K562 (cell line): ENCODE data around the gene TCF4. TPM values are rescaled to one million over a fixed set of nuclear protein-coding genes. Genes with fewer than 3 reads are reported as not detected.

Experiments used
- ATAC-seq: fragments of 200-7000 bp; cut with Tn5 transposase; 3 replicates; pipeline ENCODE4 v1.9.1; 2020; ENCODE audit warnings: moderate library complexity
- BruUV-seq: library from RNA; stranded (reverse); fragments of 400-500 nt; replicated peaks from 2 replicates; lab custom pipeline; 2021; lab: Mats Ljungman, UMichigan
- CTCF ChIA-PET: fragments of 300-600 bp; formaldehyde crosslinking; extraction: SDS; loops from one replicate; lab custom pipeline; 2021; ENCODE audit warnings: low intra/inter-chr PET ratio; lab: Yijun Ruan, JAX
- POLR2A ChIA-PET: fragments of 300-600, 350-650 bp; sonication (Branson Sonifier 250); formaldehyde crosslinking; extraction: SDS; loops from one replicate; lab custom pipeline; 2021; ENCODE audit warnings: antibody characterized with exemption, inconsistent platforms; lab: Yijun Ruan, JAX
- DNase-seq, 4 experiments: peaks; one replicate each; pipeline versions ENCODE4 v3.0.0 to v3.0.0-alpha.2; 2011 to 2018; ENCODE audit warnings: low spot score in 3 of 4, mixed read lengths in 3 of 4; ENCODE audit errors: extremely low read depth in 1 of 4
- FAIRE-seq: peaks from 2 replicates; lab custom pipeline; 2011; peaks lifted over from hg19 to GRCh38; lab: Jason Lieb, UNC
- H2AFZ ChIP-seq: 2 replicates; pipeline ENCODE4 v1.6.0; 2011; ENCODE audit warnings: low read depth, low read length, control low read depth, inconsistent platforms
- H3K27ac ChIP-seq: fragments of 200-600 bp; 3 replicates; pipeline ENCODE4 v1.8.0; 2011; ENCODE audit warnings: low read depth, mild to moderate bottlenecking, control low read depth, inconsistent platforms, low read length, moderate library complexity, mixed read lengths; ENCODE audit errors: extremely low read depth
- H3K27me3 ChIP-seq, 2 experiments: fragments of 300-600 bp in 1 of 2; 2 replicates in 1 of 2; 3 replicates in 1 of 2; pipeline versions ENCODE4 v1.6.0 to v1.8.0; 2011; ENCODE audit warnings: inconsistent platforms in 2 of 2, low read length in 2 of 2, mild to moderate bottlenecking in 1 of 2, mixed read lengths in 1 of 2, moderate library complexity in 1 of 2; ENCODE audit not compliant: control insufficient read depth in 2 of 2, insufficient read depth in 2 of 2
- H3K36me3 ChIP-seq: fragments of 300-600 bp; 3 replicates; pipeline ENCODE4 v1.8.0; 2011; ENCODE audit warnings: mild to moderate bottlenecking, low read length, inconsistent platforms; ENCODE audit not compliant: control insufficient read depth, insufficient read depth
- H3K4me1 ChIP-seq, 2 experiments: fragments of 200-600 bp in 1 of 2; replicated peaks in 1 of 2; 2 replicates in 1 of 2; 3 replicates in 1 of 2; pipeline versions ENCODE4 v1.5.1 to v1.8.0; 2011; ENCODE audit warnings: inconsistent platforms in 2 of 2, low read length in 2 of 2, mild to moderate bottlenecking in 1 of 2, mixed read lengths in 1 of 2, moderate library complexity in 1 of 2; ENCODE audit not compliant: control insufficient read depth in 2 of 2, insufficient read depth in 2 of 2
- H3K4me2 ChIP-seq: 2 replicates; pipeline ENCODE4 v1.6.1; 2011; ENCODE audit warnings: low read length, control low read depth, inconsistent platforms, mixed read lengths; ENCODE audit not compliant: insufficient read depth
- H3K4me3 ChIP-seq: fragments of 200-600 bp; sonication (generic), shearing (Covaris generic); 2 replicates; pipeline ENCODE4 v1.5.1; 2016; ENCODE audit warnings: control low read depth, inconsistent platforms
- H3K79me2 ChIP-seq: fragments of 200-600 bp; 3 replicates; pipeline ENCODE4 v1.8.0; 2011; ENCODE audit warnings: low read length, inconsistent platforms; ENCODE audit not compliant: control insufficient read depth, insufficient read depth
- H3K9ac ChIP-seq, 2 experiments: 2 replicates each; pipeline versions ENCODE4 v1.6.0 to v1.6.1; 2011; ENCODE audit warnings: low read depth in 2 of 2, low read length in 2 of 2, control low read depth in 1 of 2, inconsistent platforms in 1 of 2, mild to moderate bottlenecking in 1 of 2, mixed read lengths in 1 of 2; ENCODE audit not compliant: insufficient read depth in 1 of 2
- H3K9me1 ChIP-seq: one replicate; pipeline ENCODE4 v1.6.0; 2011; ENCODE audit warnings: inconsistent platforms, mild to moderate bottlenecking, low read length, moderate library complexity; ENCODE audit not compliant: control insufficient read depth, insufficient read depth
- H3K9me3 ChIP-seq: replicated peaks from 2 replicates; pipeline ENCODE4 v1.5.1; 2011; ENCODE audit warnings: low read depth, low read length, inconsistent platforms; ENCODE audit not compliant: control insufficient read depth, insufficient read depth
- H4K20me1 ChIP-seq: replicated peaks from 2 replicates; pipeline ENCODE4 v1.6.1; 2011; ENCODE audit warnings: low read length, inconsistent platforms, mixed read lengths; ENCODE audit not compliant: control insufficient read depth, insufficient read depth
- ETS2 ChIP-seq: IDR thresholded peaks from 2 replicates; pipeline ENCODE4 v1.6.1; 2016; ENCODE audit warnings: borderline replicate concordance, missing genetic modification characterization, mild to moderate bottlenecking, moderate library complexity, missing compliant biosample characterization; ENCODE audit not compliant: poor library complexity, severe bottlenecking
- MYBL2 ChIP-seq, 2 experiments: fragments of 450-650 bp in 1 of 2; sonication (generic) in 1 of 2; formaldehyde crosslinking in 1 of 2; IDR thresholded peaks; 2 replicates each; pipeline versions ENCODE4 v1.6.1 to v1.8.1; 2017 to 2022; ENCODE audit warnings: borderline replicate concordance in 1 of 2, inconsistent platforms in 1 of 2, low read depth in 1 of 2, mild to moderate bottlenecking in 1 of 2, missing genetic modification reagents in 1 of 2, moderate library complexity in 1 of 2
- NCOA2 ChIP-seq, 2 experiments: fragments of 450-650 bp; IDR thresholded peaks; 2 replicates each; pipeline ENCODE4 v1.6.1; 2018; ENCODE audit warnings: mild to moderate bottlenecking in 2 of 2, moderate library complexity in 1 of 2; ENCODE audit not compliant: partially characterized antibody in 2 of 2
- NFE2L1 ChIP-seq: fragments of 450-650 bp; IDR thresholded peaks from 2 replicates; pipeline ENCODE4 v1.6.1; 2016; ENCODE audit warnings: missing genetic modification characterization, low read depth, mild to moderate bottlenecking, missing compliant biosample characterization, moderate library complexity, borderline replicate concordance
- RFX1 ChIP-seq: fragments of 450-650 bp; IDR thresholded peaks from 2 replicates; pipeline ENCODE4 v1.6.1; 2016; ENCODE audit warnings: mild to moderate bottlenecking, moderate library complexity
- THRAP3 ChIP-seq: fragments of 450-650 bp; IDR thresholded peaks from 2 replicates; pipeline ENCODE4 v1.6.1; 2016; ENCODE audit warnings: mild to moderate bottlenecking, inconsistent platforms, borderline replicate concordance
- ZC3H8 ChIP-seq: fragments of 450-650 bp; IDR thresholded peaks from 2 replicates; pipeline ENCODE4 v1.6.1; 2017
- WGBS: fragments of 100-300 bp; shearing (Covaris generic); methylation state at CpG from one replicate; pipeline ENCODE4 v1.1.6; 2016; ENCODE audit warnings: low coverage, mixed read lengths; ENCODE audit not compliant: insufficient coverage; ENCODE audit errors: missing lambda C conversion rate; 5-methylcytosine and 5-hydroxymethylcytosine counted together
- in situ Hi-C: fragments of 300-500 bp; cut with MboI; formaldehyde crosslinking; loops from 4 replicates; pipeline ENCODE4 v1.15.0; 2018; ENCODE audit warnings: inconsistent platforms, mixed read lengths
- intact Hi-C: fragments of 100-400 bp; cut with micrococcal nuclease; formaldehyde crosslinking; loops from 2 replicates; pipeline ENCODE4 v1.14.2; 2022
- polyA plus RNA-seq, 8 experiments: library from polyadenylated mRNA; depleted of rRNA in 4 of 8; stranded (reverse) in 5 of 8; unstranded in 3 of 8; fragments of >200 nt; fragmentation: Nextera tagmentation in 2 of 8; fragmentation: Illumina TruSeq in 1 of 8; extraction: Ambion mirVana in 2 of 8; extraction: Trizol in 1 of 8; gene quantifications; 2 replicates each; pipeline versions ENCODE4 v1.2.1 to v1.2.3, GENCODE V29; 2011 to 2014; ENCODE audit warnings: inconsistent platforms in 1 of 8, missing spikeins in 1 of 8
- total RNA-seq, 7 experiments: library from RNA; depleted of rRNA in 6 of 7; stranded (reverse); fragments of >200 nt in 6 of 7; fragmentation: Illumina TruSeq in 2 of 7; extraction: Trizol in 2 of 7; gene quantifications; 2 replicates each; pipeline versions ENCODE4 v1.2.1 to v1.2.3, GENCODE V29; 2011 to 2021; ENCODE audit warnings: low replicate concordance in 1 of 7
- TF ChIP-seq, protein P1 (sequence below): fragments of 200-800 bp; sonication (Bioruptor generic); IDR thresholded peaks from 2 replicates; pipeline ENCODE4 v1.6.1; 2017; ENCODE audit warnings: missing genetic modification characterization, missing compliant biosample characterization
- TF ChIP-seq, protein P2 (sequence below): sonication (generic); formaldehyde crosslinking; IDR thresholded peaks from 2 replicates; pipeline ENCODE4 v1.8.0; 2022; ENCODE audit warnings: mild to moderate bottlenecking, low read depth, missing genetic modification reagents

TCF4 gene
- total and polyA plus RNA-seq, 9 of the 15 experiments (the other 6 are each of a cell fraction or from before 2014, with no cell fraction given): 4.8 to 24.7 (median 15.2) TPM

DNA sequence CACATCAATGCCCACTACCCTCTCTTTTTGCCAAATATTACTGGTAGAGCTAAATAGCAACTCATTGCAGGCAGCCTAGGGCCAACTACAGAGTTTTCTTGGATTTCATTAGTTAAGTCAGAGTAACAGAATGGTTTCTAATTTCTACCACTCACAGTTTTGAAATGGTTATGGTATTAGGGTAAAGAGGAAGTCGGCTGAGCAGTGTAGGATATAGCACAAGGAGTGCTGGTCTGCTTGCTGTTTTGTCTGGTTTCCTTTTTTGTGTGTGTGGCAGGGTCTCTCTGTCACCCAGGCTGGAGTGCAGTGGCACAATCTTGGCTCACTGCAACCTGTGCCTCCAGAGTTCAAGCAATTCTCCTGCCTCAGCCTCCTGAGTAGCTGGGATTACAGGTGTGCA, 339.5 kb downstream of the TCF4 start:
- no peak overlapping the region for H3K9ac ChIP-seq
- H2AFZ ChIP-seq: no peak overlapping the region
- ATAC-seq: no peak
- no peak for FAIRE-seq
- H3K4me1 ChIP-seq: peaks cover 4 to 14% of the 10 kb centered on the region in 2 experiments; a peak in 3 of 5 replicates
- no peak for DNase-seq
- POLR2A ChIA-PET: no interaction called here
- TF ChIP-seq ETS2 (tag): no peak
- no peak for TF ChIP-seq NFE2L1 (tag)
- no peak for TF ChIP-seq NCOA2 (IDR thresholded peaks at IDR 0.05; ENCODE audit: partially characterized antibody in 2 of 2)
- TF ChIP-seq THRAP3: no peak
- TF ChIP-seq, protein P1, sequence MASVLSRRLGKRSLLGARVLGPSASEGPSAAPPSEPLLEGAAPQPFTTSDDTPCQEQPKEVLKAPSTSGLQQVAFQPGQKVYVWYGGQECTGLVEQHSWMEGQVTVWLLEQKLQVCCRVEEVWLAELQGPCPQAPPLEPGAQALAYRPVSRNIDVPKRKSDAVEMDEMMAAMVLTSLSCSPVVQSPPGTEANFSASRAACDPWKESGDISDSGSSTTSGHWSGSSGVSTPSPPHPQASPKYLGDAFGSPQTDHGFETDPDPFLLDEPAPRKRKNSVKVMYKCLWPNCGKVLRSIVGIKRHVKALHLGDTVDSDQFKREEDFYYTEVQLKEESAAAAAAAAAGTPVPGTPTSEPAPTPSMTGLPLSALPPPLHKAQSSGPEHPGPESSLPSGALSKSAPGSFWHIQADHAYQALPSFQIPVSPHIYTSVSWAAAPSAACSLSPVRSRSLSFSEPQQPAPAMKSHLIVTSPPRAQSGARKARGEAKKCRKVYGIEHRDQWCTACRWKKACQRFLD (CRISPR knock-in tag): no peak
- no peak for TF ChIP-seq ZC3H8
- TF ChIP-seq RFX1: no peak
- TF ChIP-seq, protein P2, sequence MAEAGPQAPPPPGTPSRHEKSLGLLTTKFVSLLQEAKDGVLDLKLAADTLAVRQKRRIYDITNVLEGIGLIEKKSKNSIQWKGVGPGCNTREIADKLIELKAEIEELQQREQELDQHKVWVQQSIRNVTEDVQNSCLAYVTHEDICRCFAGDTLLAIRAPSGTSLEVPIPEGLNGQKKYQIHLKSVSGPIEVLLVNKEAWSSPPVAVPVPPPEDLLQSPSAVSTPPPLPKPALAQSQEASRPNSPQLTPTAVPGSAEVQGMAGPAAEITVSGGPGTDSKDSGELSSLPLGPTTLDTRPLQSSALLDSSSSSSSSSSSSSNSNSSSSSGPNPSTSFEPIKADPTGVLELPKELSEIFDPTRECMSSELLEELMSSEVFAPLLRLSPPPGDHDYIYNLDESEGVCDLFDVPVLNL (CRISPR knock-in tag): no peak
- no peak for TF ChIP-seq MYBL2 (IDR thresholded peaks at IDR 0.05; ENCODE audit: low read depth)
- TF ChIP-seq MYBL2 (CRISPR knock-in tag; IDR thresholded peaks at IDR 0.05; ENCODE audit: borderline replicate concordance): no peak
- TF ChIP-seq, all 486 proteins: peak for 0
- Histone ChIP-seq H4K20me1 (no peaks in the 10 kb centered on the region), H3K4me2 (no peak overlapping the region), H3K27ac (no peak overlapping the region), H3K9me3 (no peaks in the 10 kb centered on the region), H3K36me3 (no peaks in the 10 kb centered on the region; the same call in 2 of the 3 replicates), H3K79me2 (no peaks in the 10 kb centered on the region), H3K27me3 (no peaks in the 10 kb centered on the region), H3K4me3 (no peak overlapping the region), H3K9me1 (no peaks in the 10 kb centered on the region)
- intact Hi-C loops (no loop called here), in situ Hi-C loops (loop anchor here (25.0 kb wide), 2 partner anchors 539 to 1314 kb away; no protein-coding TSS in a partner anchor)
- CTCF ChIA-PET: no interaction called here
- no TSS peak for BruUV-seq
- no CpG with 5 or more reads among the region's 1 CpG for WGBS
